Islet of Langerhans (tissue), 1 donor: ENCODE measurements around the gene ZFHX2.
A peak's percentile ranks its signal among the peaks of the same experiment; 100 is the strongest.
"Not testable (repeated sequence)": the region's sequence is repeated elsewhere in the genome, so short reads cannot be mapped to it uniquely, and the experiment has no call there.

Experiments used
- FAIRE-seq: peaks from one replicate; lab custom pipeline; 2011; peaks lifted over from hg19 to GRCh38; lab: Jason Lieb, UNC

The ZFHX2 gene

DNA sequence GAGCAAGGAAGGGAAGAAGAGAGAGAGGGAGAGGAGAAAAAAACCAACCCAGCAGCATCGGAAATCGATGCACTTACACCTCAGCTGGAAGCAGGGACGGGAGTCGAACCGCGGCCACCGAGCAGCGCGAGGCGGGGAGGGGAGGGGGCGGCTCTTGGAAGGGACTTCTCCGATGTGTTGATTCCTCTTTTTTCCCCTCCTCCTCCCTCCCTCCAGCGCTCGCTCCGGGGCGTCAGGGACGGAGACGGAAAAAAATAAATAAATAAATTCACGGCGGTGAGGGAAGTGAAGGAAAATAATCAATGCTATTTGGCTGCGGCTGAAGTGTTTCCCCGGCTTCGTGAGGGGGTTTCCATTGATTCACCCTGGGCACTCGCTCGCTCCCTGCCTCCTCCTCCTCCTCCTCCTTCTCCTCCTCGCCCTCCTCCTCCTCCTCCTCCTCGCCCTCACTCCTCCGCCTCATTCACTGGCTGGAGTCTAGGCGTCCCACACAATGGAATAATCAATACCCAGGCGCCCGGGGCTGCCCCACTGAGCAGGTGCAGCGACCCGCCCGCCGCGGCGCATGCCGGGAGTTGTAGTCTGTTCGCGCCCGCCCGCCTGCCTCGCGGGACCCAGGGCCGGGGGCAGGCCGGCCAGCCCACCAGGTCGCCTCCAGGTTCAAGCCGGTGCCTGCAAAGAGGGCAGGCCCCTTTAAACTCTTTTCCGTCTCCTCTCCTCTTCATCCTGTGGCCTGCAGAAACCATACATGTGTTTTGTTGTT lies at the start of gene ZFHX2:
Gene ZFHX2, minus strand, starts transcription at position 500 of the 763 bp plus-strand sequence. CDS start 16,440 bp downstream, outside the sequence.
- no peak for FAIRE-seq

DNA sequence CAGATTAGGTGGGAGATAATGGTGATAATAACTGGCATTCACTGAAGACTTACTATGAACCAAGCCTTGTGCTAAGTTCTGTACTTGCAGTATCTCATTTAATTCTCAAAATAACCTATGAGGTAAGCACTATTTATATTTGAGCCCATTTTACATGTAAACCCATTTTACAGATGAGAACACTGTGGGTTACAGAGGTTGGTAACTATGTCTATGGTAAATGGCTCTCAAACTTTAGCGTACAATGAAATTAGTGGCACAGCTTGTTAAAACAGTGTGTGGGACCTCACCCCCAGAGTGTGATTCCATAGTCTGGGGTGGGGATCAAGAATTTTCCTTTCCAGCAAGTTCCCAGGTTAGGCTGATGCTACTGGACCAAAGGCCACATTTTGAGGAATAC lies 49.2 kb upstream of the ZFHX2 start:
- FAIRE-seq = no peak

- FAIRE-seq = no peak
These were observed 48.8 kb upstream of the ZFHX2 start for GRCh38 chr14:23600322-23600707.

GRCh38 chr14:23594191-23594590 lies 42.6 kb upstream of the ZFHX2 start:
- not testable (repeated sequence) for FAIRE-seq

GRCh38 chr14:23590198-23590597 lies 38.6 kb upstream of the ZFHX2 start:
- no peak for FAIRE-seq

GRCh38 chr14:23589606-23590005 lies 38.0 kb upstream of the ZFHX2 start:
- FAIRE-seq = no peak

GRCh38 chr14:23588884-23589598 lies 37.5 kb upstream of the ZFHX2 start:
- no peak for FAIRE-seq

DNA sequence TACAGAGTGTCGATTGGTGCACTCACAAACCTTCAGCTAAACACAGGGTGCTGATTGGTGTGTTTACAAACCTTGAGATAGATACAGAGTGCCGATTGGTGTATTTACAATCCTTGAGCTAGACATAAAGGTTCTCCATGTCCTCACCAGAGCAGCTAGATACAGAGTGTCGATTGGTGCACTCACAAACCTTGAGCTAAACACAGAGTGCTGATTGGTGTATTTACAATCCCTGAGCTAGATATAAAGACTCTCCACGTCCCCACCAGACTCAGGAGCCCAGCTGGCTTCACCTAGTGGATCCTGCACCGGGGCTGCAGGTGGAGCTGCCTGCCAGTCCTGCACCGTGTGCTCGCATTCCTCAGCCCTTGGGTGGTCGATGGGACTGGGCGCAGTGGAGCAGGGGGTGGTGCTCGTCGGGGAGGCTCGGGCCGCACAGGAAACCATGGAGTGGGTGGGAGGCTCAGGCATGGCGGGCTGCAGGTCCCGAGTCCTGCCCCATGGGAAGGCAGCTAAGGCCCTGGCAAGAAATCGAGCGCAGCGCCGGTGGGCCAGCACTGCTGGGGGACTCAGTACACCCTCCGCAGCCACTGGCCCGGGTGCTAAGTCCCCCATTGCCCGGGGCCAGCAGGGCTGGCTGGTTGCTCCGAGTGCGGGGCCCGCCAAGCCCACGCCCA lies 33.1 kb upstream of the ZFHX2 start:
- not testable (repeated sequence) for FAIRE-seq

DNA sequence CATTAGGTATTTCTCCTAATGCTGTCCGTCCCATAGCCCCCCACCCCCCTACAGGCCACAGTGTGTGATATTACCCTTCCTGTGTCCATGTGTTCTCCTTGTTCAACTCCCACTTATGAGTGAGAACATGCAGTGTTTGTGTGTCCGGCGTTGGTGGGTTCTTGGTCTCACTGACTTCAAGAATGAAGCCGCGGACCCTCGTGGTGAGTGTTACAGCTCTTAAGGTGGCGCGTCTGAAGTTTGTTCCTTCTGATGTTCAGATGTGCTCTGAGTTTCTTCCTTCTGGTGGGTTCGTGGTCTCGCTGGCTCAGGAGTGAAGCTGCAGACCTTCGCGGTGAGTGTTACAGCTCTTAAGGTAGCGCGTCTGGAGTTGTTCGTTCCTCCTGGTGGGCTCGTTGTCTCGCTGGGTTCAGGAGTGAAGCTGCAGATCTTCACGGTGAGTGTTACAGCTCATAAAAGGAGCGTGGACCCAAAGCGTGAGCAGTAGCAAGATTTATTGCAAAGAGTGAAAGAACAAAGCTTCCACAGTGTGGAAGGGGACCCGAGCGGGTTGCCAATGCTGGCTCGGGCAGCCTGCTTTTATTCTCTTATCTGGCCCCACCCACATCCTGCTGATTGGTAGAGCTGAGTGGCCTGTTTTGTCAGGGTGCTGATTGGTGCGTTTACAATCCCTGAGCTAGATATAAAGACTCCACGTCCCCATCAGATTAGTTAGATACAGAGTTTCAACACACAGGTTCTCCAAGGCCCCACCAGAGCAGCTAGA lies 32.4 kb upstream of the ZFHX2 start:
- FAIRE-seq = not testable (repeated sequence)

GRCh38 chr14:23582906-23583760 lies 31.6 kb upstream of the ZFHX2 start:
- FAIRE-seq = no peak

GRCh38 chr14:23580948-23581281 lies 29.4 kb upstream of the ZFHX2 start:
- no peak for FAIRE-seq

DNA sequence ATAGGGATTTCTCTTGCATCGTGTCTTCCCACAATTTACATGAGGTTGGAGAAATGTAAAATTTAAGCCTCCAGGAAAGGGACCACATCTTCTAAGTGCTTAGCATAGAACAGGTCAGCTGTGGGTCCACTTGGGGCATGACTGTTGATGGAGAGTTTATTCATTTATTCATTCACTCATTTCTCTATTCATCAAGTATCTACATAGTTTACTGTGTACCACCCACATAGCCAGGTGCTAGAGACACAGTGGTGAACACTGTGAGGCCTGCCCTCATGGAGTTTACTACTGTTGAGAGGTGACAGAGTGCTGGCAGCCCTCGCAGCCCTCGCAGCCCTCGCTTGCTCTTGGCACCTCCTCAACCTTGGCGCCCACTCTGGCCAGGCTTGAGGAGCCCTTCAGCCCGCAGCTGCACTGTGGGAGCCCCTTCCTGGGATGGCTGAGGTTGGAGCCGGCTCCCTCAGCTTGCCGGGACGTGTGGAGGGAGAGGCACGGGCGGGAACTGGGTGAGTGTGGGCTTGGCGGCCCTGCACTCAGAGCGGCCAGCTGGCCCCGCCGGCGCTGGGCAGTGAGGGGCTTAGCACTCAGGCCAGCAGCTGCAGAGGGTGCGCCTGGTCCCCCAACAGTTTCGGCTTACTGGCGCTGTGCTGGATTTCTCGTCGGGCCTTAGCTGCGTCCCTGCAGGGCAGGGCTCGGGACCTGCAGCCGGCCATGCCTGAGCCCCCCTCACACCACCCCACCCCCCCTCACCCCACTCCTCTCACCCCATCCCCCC lies 28.8 kb upstream of the ZFHX2 start:
- no peak for FAIRE-seq

DNA sequence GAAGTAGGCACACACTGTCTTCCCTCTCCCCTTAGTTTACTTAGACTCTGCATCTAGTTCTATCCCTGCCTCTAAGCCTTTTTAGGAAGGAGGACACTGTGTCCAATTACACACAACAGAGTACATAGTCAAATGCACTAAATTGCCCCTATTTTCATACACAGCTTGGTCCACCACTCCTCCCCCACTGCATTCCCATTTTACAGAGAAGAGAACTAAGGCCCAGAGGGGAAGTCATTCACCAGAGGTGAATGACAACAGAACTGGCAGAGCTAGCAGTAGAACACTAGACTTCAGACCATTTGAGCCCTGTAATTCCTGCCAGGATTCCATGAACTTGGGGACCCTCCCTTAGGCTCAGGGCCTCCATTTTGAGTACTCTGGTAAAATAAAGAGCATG lies 28.2 kb upstream of the ZFHX2 start:
- no peak for FAIRE-seq

GRCh38 chr14:23579311-23579630 lies 27.7 kb upstream of the ZFHX2 start:
- FAIRE-seq = no peak

DNA sequence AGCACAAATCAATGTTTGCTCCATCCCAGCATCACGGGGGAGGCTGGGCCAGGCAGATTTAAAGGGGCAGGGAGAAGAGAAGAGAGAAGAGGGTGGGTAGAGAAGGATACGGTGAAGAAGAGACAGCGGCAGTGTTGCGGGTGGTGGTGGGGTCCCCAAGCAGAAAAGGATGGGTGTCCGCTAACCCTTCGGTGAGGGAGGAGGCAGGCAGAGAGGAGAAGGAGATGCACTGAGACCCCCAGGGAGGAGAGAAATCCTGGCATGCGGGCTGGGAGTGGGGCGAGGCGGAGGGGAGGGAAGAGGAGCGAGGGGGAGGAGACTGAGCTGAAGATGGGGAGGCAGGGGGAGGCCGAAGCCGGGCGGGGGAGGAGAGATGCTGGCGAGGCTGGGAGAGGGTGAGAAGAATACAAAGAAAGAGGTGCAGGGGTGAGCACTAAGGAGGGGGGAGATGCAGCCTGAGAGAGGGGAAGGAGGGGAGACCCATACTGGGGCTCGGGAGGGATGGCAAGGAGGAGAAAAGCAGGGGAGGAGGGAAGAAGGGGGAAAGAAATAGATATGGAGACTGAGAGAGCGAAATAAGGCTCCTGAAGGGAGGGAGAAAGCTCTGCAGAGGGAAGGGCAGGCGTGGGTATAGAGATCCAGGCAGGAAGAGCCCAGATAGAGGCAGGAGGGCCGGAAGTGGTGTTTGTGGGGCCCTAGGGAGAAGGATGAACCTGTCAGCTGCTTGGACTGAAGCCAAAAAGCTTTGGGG lies 27.2 kb upstream of the ZFHX2 start, which contains the start of gene JPH4:
Gene JPH4, minus strand, starts transcription at position 231 of the 751 bp plus-strand sequence. CDS start 1,337 bp downstream, outside the sequence.
- no peak for FAIRE-seq

DNA sequence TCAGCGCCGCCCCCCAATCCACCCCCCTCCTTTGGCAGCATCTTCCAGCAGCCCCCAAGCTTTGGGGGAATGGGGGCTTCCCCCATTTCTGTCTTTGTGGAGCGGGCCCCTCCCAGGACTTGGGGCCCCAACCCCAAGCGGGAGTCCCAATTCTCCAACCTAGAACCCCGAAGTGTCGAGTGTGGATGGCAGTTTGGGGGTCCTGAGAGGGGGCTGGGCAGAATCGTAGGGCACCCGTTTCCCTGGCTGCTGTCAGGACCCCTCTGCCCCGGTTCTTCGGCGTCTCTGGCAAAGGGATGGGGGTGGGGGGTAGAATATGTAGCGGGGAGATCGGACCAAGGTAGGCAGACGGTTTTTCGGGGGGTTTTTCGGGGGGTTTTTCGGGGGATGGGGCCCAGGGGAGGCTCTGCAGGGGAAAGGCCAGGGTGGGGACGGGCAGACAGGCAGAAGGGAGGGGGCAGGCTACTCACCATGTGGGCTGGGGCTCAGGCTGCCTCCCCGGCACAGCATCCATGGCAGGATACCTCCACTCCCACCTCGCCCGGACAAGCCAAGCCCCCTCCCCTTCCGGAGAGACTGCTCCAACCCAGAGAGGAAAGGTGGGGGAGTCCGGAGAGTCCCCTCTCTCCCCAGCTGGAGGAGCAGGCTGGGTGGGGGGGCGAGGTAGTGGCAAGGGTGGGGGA lies 26.3 kb upstream of the ZFHX2 start:
- FAIRE-seq = no peak

- FAIRE-seq = no peak
These were observed 25.6 kb upstream of the ZFHX2 start for GRCh38 chr14:23577004-23577681.

- FAIRE-seq = peak; percentile 27
These were observed 21.9 kb upstream of the ZFHX2 start for GRCh38 chr14:23573384-23574015.
